SKM-1 treated with dmso at 0.1 percent for 144 hours (cell line): ENCODE data around the gene MAL.

ENCODE experiments used
- DNase-seq: peaks from one replicate; lab custom pipeline; 2025; ENCODE audit not compliant: unreplicated experiment; lab: John Stamatoyannopoulos, UW

MAL gene

GRCh38 chr2:95060446-95061118, 35.1 kb downstream of the MAL start:
- DNase-seq = no peak

- DNase-seq = no peak
Observed at GRCh38 chr2:95061119-95061512, 35.6 kb downstream of the MAL start.

- no peak for DNase-seq
Observed at GRCh38 chr2:95061601-95062183, 36.2 kb downstream of the MAL start.

- no peak for DNase-seq
Observed at GRCh38 chr2:95062242-95063085, 37.0 kb downstream of the MAL start.

GRCh38 chr2:95063086-95063958, 37.8 kb downstream of the MAL start:
- no peak for DNase-seq

- no peak for DNase-seq
Observed at GRCh38 chr2:95068256-95068655, 42.7 kb downstream of the MAL start.

GRCh38 chr2:95069465-95069864, 44.0 kb downstream of the MAL start:
- DNase-seq = no peak

GRCh38 chr2:95071856-95072255, 46.3 kb downstream of the MAL start:
- DNase-seq = no peak

- no peak for DNase-seq
Observed at GRCh38 chr2:95072424-95072823, 46.9 kb downstream of the MAL start.

- DNase-seq = no peak
Observed at GRCh38 chr2:95073856-95074662, 48.6 kb downstream of the MAL start.

GRCh38 chr2:95074663-95075439, 49.3 kb downstream of the MAL start:
- DNase-seq = no peak

- no peak for DNase-seq
Observed at GRCh38 chr2:95075440-95076132, 50.1 kb downstream of the MAL start.

- DNase-seq = peak; percentile 29
Observed at GRCh38 chr2:95076705-95077529, 51.4 kb downstream of the MAL start.

- no peak for DNase-seq
Observed at GRCh38 chr2:95077530-95077825, 52.0 kb downstream of the MAL start.

- no peak for DNase-seq
Observed at GRCh38 chr2:95077861-95078603, 52.5 kb downstream of the MAL start.

GRCh38 chr2:95079199-95079683, 53.7 kb downstream of the MAL start:
- DNase-seq = no peak

GRCh38 chr2:95082477-95082876, 57.0 kb downstream of the MAL start:
- DNase-seq = no peak
